NOMO-1 treated with DMSO at 0.1 percent for 48 hours (cell line): ENCODE results near the gene TOR1AIP1.
A peak's percentile ranks its signal among the peaks of the same experiment; 100 is the strongest.

Experiments used
- DNase-seq: peaks from one replicate; lab custom pipeline; 2025; ENCODE audit not compliant: unreplicated experiment; lab: John Stamatoyannopoulos, UW

Gene TOR1AIP1

GRCh38 chr1:179881642-179882252 lies 338 bp upstream of the TOR1AIP1 start:
- DNase-seq, result peak; percentile 82

DNA sequence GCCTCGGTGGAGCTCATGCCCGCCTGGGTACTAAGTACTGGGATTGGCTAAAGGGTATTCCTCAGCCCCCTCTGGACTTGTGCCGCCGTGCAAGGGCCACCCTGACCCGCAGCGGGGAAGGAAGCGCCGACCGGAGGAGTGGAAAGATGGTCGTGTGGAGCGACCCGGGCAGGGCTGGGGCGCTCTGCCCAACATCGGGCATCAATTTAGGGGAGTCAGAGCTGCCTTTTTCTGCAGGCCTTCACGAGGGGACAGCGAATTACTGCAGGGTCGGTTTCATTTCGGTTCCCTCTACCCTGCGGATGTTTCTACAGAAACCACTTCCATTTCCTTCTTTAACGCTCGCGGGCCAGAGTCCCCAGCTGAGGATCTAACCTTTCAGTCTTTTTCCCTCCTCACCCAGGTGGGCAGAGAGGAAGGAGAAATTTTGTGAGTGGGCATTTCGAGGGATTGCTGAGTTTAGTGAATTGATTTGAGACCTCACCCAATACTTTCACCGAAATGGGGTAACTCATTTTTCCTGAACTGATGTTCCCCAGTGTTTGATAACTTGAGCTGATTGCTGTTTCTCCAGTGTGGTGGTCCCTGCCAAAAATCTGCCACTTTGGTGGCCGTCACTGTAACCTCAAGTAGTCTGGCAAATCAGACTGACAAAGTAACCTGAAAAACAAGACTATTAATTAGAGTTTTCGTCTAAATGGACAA lies 1.1 kb downstream of the TOR1AIP1 start:
- DNase-seq, result peak; percentile 67

- no peak for DNase-seq
Measured at GRCh38 chr1:179883745-179884138, 1.7 kb downstream of the TOR1AIP1 start.

DNA sequence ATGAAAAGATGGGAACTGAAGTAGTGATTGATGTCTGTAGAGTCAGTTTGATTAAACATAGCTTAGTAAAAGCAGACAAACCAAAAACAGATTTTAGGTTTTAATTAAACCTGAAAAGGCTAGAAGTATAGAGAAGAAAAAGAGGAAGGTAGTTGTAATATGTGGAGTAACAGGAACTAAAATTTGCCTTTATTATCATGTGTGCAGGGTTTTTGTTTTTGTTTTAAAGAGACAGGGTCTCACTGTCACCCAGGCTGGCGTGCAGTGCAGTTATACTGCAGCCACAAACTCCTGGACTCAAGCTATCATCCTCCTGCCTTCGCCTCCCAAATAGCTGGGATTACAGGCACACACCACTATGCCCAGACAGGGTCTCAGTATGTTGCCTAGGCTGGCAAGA lies 6.0 kb downstream of the TOR1AIP1 start:
- DNase-seq, result peak; percentile 70

DNA sequence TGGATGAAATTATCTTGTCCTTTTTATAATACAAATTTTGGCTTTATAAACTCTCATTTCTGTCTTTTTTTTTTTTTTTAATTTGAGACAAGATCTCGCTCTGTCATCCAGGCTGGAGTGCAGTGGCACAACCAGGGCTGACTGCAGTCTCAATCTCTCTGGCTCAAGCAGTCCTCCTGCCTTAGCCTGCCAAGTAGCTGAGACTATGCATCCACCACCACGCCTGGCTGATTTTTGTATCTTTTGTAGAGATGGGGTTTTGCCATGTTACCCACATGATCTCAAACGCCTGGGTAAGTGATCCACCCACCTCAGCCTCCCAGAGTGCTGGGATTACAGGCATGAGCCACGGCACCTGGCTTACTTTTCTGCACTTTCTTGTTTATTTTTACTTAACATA lies 7.5 kb downstream of the TOR1AIP1 start:
- DNase-seq, result no peak

DNA sequence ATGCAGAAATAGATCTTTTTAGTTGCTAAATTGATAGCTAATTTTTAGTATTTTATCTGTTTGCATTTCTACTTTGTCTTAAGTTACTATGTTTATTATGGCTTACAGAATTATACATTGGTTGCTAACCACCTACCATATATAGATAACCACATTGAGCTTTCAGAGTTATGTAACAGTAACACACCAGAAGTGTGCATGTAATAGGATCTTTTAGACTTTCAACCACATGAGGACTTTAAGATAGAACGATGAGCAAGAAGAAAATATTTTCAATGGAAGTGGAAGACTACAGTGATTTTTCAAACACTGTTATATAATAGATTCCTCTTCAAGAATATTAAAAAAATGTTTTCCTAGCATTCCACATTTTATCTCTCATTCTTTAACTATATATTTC lies 28.8 kb downstream of the TOR1AIP1 start:
- peak; percentile 48 for DNase-seq

DNA sequence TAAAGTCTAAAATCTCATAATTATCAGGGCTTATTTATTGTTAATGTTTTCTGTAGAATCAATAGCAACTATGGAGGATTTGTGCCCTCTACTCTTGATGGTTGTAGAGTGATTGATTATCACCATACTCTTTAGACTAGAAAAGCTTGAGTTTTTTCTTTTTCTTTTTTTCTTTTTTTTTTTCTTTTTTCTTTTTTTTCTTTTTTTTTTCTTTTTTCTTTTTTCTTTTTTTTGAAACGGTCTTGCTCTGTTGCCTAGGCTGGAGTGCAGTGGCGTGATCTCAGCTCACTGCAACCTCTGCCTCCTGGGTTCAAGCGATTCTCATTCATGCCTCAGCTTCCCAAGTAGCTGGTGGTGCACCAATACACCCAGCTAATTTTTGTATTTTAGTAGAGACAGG lies 29.7 kb downstream of the TOR1AIP1 start:
- DNase-seq, result no peak

- DNase-seq, result no peak
Measured at GRCh38 chr1:179917601-179918429, 35.7 kb downstream of the TOR1AIP1 start.

GRCh38 chr1:179921472-179921871 lies 39.4 kb downstream of the TOR1AIP1 start:
- no peak for DNase-seq

GRCh38 chr1:179921981-179922872 lies 40.1 kb downstream of the TOR1AIP1 start:
- no peak for DNase-seq

DNA sequence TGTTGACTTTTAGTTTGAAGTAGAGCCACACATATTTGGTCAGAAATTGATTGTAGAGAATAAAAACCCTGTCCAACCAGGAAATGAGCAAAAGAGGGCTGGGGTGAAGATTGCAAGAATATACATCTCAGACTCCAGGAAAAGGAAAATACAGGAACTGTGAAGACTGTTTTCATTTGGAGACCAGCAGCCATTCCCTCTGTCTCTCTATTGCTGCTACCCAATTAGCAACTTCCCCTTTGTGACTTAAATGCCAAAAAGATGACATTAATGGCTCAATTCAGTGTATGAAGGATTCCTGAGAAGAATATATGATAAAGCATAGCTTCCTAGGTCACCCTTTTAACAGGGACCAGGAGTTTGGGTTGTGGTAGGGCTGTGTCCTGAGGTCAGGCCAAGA lies 40.9 kb downstream of the TOR1AIP1 start:
- peak; percentile 65 for DNase-seq

DNA sequence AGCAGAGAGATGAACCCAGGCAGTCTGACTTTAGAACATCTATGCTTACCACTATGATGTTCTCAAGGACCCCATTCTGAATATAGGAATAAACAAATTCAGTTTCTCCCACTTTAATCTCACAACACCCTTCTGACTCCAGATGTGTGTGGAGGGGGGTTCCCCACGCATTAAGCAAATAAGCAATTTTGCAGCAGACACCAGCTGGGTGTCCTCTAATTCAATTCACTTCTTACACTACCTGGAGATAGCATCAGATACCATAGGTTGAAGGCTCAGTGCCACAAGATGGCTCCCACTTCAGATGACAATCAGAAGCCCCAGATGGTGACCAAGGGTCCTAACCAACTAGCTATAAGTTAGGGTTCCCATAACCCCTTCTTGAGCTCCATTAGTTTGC lies 42.2 kb downstream of the TOR1AIP1 start:
- DNase-seq, result no peak

GRCh38 chr1:179925302-179925701 lies 43.2 kb downstream of the TOR1AIP1 start:
- DNase-seq, result no peak

DNA sequence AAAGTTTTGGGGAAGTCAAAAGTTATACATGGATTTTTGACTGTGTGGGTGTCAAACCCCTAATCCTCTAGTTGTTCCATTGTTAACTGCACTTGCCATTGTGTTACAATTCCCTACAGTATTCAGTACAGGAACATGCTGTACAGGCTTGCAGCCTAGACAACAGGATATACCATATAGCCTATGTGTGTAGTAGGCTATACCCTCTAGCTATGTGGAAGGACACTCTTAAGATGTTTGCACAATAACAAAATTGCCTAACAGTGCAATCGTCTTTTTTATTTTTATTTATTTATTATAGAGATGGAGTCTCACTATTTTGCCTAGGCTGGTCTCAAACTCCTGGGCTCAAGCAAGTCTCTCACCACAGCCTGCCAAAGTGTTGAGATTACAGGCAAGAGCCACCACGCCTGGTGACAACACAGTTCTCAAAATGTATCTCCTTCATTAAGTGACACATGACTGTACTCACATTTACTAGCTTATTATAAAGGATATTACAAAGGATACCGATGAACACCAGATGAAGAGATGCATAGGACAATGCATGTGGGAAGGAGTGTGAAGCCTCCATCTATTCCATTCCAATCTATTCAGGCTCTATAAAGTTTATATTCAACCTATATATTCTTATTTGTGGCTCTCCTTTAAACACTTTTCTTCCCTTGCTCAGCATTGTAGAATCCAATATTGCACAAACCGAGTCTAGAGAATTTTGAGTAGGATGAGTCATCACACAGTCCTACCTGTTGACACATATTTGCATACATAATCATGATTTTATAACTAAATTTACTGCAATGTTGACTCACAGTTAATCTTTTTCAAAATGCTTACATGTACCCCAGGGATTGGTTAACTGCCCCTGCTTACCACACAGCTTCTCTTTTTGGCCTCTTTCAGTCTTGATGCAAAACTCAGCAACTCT lies 44.1 kb downstream of the TOR1AIP1 start:
- peak; percentile 80 for DNase-seq

DNA sequence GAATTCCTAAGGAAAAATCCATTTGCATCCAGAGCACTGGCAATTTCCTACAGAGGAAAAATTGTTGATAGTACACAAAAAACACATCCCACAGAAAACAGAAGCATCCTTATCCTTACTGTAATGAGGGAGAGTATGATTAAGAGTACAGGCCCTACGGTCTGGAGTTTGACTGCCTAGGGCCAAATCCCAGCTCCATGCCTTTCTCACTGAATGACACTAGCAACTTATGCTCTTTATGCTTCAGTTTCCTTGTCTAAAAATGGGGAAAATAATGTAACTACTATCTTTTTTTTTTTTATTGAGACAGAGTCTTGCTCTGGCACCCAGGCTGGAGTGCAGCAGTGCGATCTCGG lies 44.7 kb downstream of the TOR1AIP1 start:
- no peak for DNase-seq

GRCh38 chr1:179929955-179930798 lies 48.1 kb downstream of the TOR1AIP1 start:
- DNase-seq, result no peak

GRCh38 chr1:179930867-179931266 lies 48.8 kb downstream of the TOR1AIP1 start:
- no peak for DNase-seq

- DNase-seq, result no peak
Measured at GRCh38 chr1:179933219-179933618, 51.1 kb downstream of the TOR1AIP1 start.

DNA sequence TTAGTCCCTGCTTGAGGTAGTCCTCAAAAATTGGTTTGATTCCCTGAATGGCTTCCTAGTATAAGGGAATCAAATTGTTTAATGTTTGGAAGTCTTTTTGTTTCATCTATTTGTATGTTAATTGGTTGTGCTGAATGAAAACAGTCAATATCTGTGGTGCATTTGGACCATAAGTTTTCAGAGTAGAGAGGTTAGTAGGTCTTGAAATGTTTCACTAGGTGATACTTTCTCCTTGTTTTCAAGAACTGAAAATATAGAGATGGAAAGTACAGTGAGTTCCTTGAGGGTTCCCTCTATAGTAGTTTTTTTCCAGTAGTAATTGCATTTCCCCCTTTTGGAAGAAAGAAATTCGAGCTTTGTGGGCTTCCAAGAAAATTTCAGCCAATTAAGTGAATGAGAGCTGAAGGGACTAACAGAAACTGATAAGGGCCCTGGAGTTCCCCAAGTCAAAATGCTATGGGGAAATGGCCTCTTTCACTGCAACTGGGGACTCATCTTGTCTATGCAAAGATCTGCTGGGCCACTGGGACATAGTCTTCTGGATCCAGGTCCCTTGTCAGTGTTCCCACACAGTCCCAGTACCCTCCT lies 53.9 kb downstream of the TOR1AIP1 start:
- DNase-seq, result no peak
